Testis (tissue), 3 donors: Measurements from ENCODE around the gene KCNMB4. TPM values are rescaled to one million over a fixed set of nuclear protein-coding genes. Genes with fewer than 3 reads are reported as not detected.

Experiments
- DNase-seq: peaks from one replicate; pipeline ENCODE4 v3.0.0-alpha.2; 2019
- H3K27ac ChIP-seq, 2 donors: fragments of 200-600 bp; sonication (generic); one replicate each; pipeline ENCODE4 v1.5.1; 2019
- H3K27me3 ChIP-seq: fragments of 200-600 bp; sonication (generic); one replicate; pipeline ENCODE4 v1.5.1; 2019
- H3K36me3 ChIP-seq: fragments of 200-600 bp; sonication (generic); one replicate; pipeline ENCODE4 v1.5.1; 2017; ENCODE audit warnings: low read depth; ENCODE audit errors: missing control alignments
- H3K4me1 ChIP-seq: fragments of 200-600 bp; sonication (generic); one replicate; pipeline ENCODE4 v1.5.1; 2019
- H3K4me3 ChIP-seq, 2 donors: fragments of 200-600 bp; sonication (generic); one replicate each; pipeline ENCODE4 v1.5.1; 2017 to 2019
- H3K9me3 ChIP-seq: fragments of 200-600 bp; sonication (generic); one replicate; pipeline ENCODE4 v1.5.1; 2017
- CTCF ChIP-seq, 3 experiments: fragments of 450-650 bp in 2 of 3; fragments of 200-600 bp in 1 of 3; sonication (generic) in 1 of 3; IDR thresholded peaks; one replicate each; pipeline ENCODE4 v1.5.1; 2016 to 2019; ENCODE audit warnings: antibody characterized with exemption in 3 of 3, mild to moderate bottlenecking in 2 of 3, moderate library complexity in 1 of 3
- POLR2A ChIP-seq: fragments of 450-650 bp; IDR thresholded peaks from one replicate; pipeline ENCODE4 v1.6.1; 2017; ENCODE audit warnings: antibody characterized with exemption, mild to moderate bottlenecking, moderate library complexity
- WGBS, 2 donors: methylation state at CpG; one replicate each; pipeline ENCODE4 v1.1.5; 2018; 5-methylcytosine and 5-hydroxymethylcytosine counted together
- intact Hi-C: fragments of 100-400 bp; cut with DNase I; formaldehyde crosslinking; loops from one replicate; pipeline ENCODE4 v1.15.1; 2023; ENCODE audit warnings: low total_unique reads
- polyA plus RNA-seq: library from polyadenylated mRNA; stranded (reverse); fragments of 350-450 nt; fragmentation: Illumina TruSeq; extraction: RNeasy Lipid Tissue Mini Kit (QIAGEN cat#74804); gene quantifications from one replicate; pipeline ENCODE4 v1.2.3, GENCODE V29; 2014; ENCODE audit warnings: low read depth, low replicate concordance; ENCODE audit not compliant: insufficient read depth
- total RNA-seq, 2 donors: library from RNA; depleted of rRNA; stranded (reverse); fragments of >200 nt; gene quantifications; one replicate each; pipeline ENCODE4 v1.2.3, GENCODE V29; 2016

Gene KCNMB4
- total and polyA plus RNA-seq, 3 donors from 2014 or later, result 3.5 to 8.8 (median 7.1) TPM

GRCh38 chr12:70449753-70450341 lies 83.8 kb downstream of the KCNMB4 start:
- no peaks in the 10 kb centered on the region for H3K27me3 ChIP-seq
- 90 to 93% methylated on average over 2 of the region's 2 CpGs for WGBS, 2 donors
- H3K4me3 ChIP-seq, result no peak overlapping the region
- peaks cover 3% of the 10 kb centered on the region for H3K4me1 ChIP-seq
- no peak for DNase-seq
- no peaks in the 10 kb centered on the region for H3K36me3 ChIP-seq
- intact Hi-C loops, result no loop called here
- TF ChIP-seq POLR2A (no peak), CTCF (IDR thresholded peaks at IDR 0.05) (no peak)
- H3K9me3 ChIP-seq, result no peaks in the 10 kb centered on the region
- no peak overlapping the region for H3K27ac ChIP-seq

- Histone ChIP-seq H3K9me3 (no peaks in the 10 kb centered on the region), H3K4me1 (no peaks in the 10 kb centered on the region), H3K27me3 (no peaks in the 10 kb centered on the region), H3K4me3 (no peak overlapping the region), H3K27ac (no peak overlapping the region), H3K36me3 (no peaks in the 10 kb centered on the region)
- no peak for DNase-seq
- TF ChIP-seq POLR2A (no peak), CTCF (IDR thresholded peaks at IDR 0.05) (no peak)
- WGBS, 2 donors, result 93 to 95% methylated on average over 1 of the region's 1 CpG
- intact Hi-C loops, result no loop called here
These were observed 85.4 kb downstream of the KCNMB4 start for GRCh38 chr12:70451528-70451927.

- DNase-seq, result no peak
- no peaks in the 10 kb centered on the region for H3K36me3 ChIP-seq
- intact Hi-C loops, result no loop called here
- no peak for TF ChIP-seq CTCF (IDR thresholded peaks at IDR 0.05)
- no peak for TF ChIP-seq POLR2A
- H3K9me3 ChIP-seq, result no peaks in the 10 kb centered on the region
- H3K4me1 ChIP-seq, result no peaks in the 10 kb centered on the region
- H3K4me3 ChIP-seq, result no peak overlapping the region
- H3K27ac ChIP-seq, result no peak overlapping the region
- H3K27me3 ChIP-seq, result no peaks in the 10 kb centered on the region
These were observed 90.9 kb downstream of the KCNMB4 start for GRCh38 chr12:70456953-70457352.

- no peaks in the 10 kb centered on the region for H3K36me3 ChIP-seq
- no peaks in the 10 kb centered on the region for H3K27me3 ChIP-seq
- H3K4me3 ChIP-seq, result no peak overlapping the region
- intact Hi-C loops, result no loop called here
- H3K9me3 ChIP-seq, result no peaks in the 10 kb centered on the region
- H3K4me1 ChIP-seq, result no peaks in the 10 kb centered on the region
- no peak overlapping the region for H3K27ac ChIP-seq
- DNase-seq, result no peak
- TF ChIP-seq CTCF (IDR thresholded peaks at IDR 0.05) (no peak), POLR2A (no peak)
These were observed 93.7 kb downstream of the KCNMB4 start for GRCh38 chr12:70459786-70460185.

GRCh38 chr12:70463997-70464396 lies 97.9 kb downstream of the KCNMB4 start:
- no peaks in the 10 kb centered on the region for H3K36me3 ChIP-seq
- H3K27ac ChIP-seq, result no peak overlapping the region
- 67 to 68% methylated on average over 4 of the region's 4 CpGs for WGBS, 2 donors
- no peak overlapping the region for H3K4me3 ChIP-seq
- intact Hi-C loops, result no loop called here
- no peak for TF ChIP-seq POLR2A
- TF ChIP-seq CTCF (IDR thresholded peaks at IDR 0.05), result no peak
- H3K9me3 ChIP-seq, result no peaks in the 10 kb centered on the region
- no peaks in the 10 kb centered on the region for H3K27me3 ChIP-seq
- H3K4me1 ChIP-seq, result no peaks in the 10 kb centered on the region
- DNase-seq, result no peak
